Lower leg skin (tissue), 4 donors: ENCODE data around the gene TRAF2. TPM values are rescaled to one million over a fixed set of nuclear protein-coding genes. Genes with fewer than 3 reads are reported as not detected.

Experiments used
- DNase-seq, 2 donors: peaks; one replicate each; pipeline ENCODE4 v3.0.0-alpha.2; 2019; ENCODE audit warnings: low spot score in 2 of 2
- H3K4me3 ChIP-seq: fragments of 200-600 bp; sonication (generic); 2 replicates; pipeline ENCODE4 v1.5.1; 2017; ENCODE audit warnings: mild to moderate bottlenecking, low read depth; ENCODE audit not compliant: poor library complexity, severe bottlenecking
- POLR2A ChIP-seq, 2 donors: fragments of 450-650 bp; IDR thresholded peaks; one replicate each; pipeline ENCODE4 v1.6.1; 2016 to 2017; ENCODE audit warnings: antibody characterized with exemption in 2 of 2, mild to moderate bottlenecking in 1 of 2, moderate library complexity in 1 of 2
- WGBS, 2 donors: methylation state at CpG; one replicate each; pipeline ENCODE4 v1.1.5; 2018; 5-methylcytosine and 5-hydroxymethylcytosine counted together
- intact Hi-C: fragments of 100-400 bp; cut with DNase I; formaldehyde crosslinking; loops from one replicate; pipeline ENCODE4 v1.15.0; 2023; ENCODE audit warnings: low total_unique reads
- total RNA-seq, 4 donors: library from RNA; depleted of rRNA; stranded (reverse); fragments of >200 nt; gene quantifications; one replicate each; pipeline ENCODE4 v1.1.0, GENCODE V29; 2016
- TF ChIP-seq, protein P1 (sequence below), 3 donors: fragments of 450-650 bp; IDR thresholded peaks; one replicate each; pipeline ENCODE4 v1.5.1; 2016; ENCODE audit warnings: antibody characterized with exemption in 3 of 3, mild to moderate bottlenecking in 3 of 3, moderate library complexity in 2 of 3

Gene TRAF2
- total RNA-seq, 4 donors from 2014 or later: 13.2 to 16.7 (median 15.8) TPM

DNA sequence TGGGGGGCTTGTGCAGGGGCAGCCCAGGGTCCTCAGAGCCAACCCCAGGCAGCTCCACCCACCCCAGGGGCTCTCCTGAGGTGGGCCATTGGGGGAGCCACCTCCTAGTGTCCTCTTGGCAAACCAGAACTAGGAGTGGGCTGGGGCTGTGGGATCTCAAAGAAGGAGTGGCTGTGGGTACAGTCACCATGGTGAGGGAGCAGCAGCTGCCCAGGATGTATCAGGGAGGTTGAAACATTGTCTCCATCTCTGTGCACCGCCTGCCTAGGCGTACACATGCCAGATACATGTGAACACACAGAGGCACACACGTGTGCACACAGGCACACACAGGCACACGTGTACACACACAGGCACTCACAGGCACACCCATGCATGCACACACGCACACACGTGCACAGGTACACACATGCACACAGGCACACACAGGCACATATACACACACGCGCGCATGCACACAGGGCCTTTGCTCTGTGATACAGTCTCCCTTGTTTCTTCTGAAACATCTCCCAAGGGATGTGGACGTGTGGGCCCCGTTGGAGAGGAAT is 76.5 kb downstream of the TRAF2 start:
- intact Hi-C loops: no loop called here
- no peak for TF ChIP-seq POLR2A (IDR thresholded peaks at IDR 0.05)
- TF ChIP-seq, protein P1, sequence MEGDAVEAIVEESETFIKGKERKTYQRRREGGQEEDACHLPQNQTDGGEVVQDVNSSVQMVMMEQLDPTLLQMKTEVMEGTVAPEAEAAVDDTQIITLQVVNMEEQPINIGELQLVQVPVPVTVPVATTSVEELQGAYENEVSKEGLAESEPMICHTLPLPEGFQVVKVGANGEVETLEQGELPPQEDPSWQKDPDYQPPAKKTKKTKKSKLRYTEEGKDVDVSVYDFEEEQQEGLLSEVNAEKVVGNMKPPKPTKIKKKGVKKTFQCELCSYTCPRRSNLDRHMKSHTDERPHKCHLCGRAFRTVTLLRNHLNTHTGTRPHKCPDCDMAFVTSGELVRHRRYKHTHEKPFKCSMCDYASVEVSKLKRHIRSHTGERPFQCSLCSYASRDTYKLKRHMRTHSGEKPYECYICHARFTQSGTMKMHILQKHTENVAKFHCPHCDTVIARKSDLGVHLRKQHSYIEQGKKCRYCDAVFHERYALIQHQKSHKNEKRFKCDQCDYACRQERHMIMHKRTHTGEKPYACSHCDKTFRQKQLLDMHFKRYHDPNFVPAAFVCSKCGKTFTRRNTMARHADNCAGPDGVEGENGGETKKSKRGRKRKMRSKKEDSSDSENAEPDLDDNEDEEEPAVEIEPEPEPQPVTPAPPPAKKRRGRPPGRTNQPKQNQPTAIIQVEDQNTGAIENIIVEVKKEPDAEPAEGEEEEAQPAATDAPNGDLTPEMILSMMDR (IDR thresholded peaks at IDR 0.05): no peak
- no peak overlapping the region for H3K4me3 ChIP-seq
- WGBS, 2 donors: 80 to 85% methylated on average over 10 to 11 of the region's 11 CpGs
- DNase-seq: no peak

DNA sequence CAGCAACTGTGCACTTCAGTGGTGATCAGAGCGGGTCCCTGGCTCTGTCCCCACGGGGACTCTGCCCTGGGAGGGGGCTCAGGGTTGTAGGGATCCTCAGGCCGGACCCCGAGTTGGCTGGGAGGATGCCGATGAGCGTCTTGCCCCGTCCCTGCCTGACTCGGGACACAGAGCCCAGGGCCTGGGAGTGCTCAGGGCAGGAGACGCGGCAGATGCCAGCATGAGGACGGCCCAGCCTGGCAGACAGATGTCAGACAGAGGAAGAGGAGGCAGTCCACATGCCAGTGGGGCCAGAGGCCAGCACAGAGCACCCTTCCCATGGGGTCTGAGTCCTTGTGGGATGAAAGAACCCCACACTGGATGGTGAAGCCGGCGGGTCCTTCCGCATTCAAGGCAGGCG is 77.0 kb downstream of the TRAF2 start:
- H3K4me3 ChIP-seq: no peak overlapping the region
- DNase-seq: no peak
- TF ChIP-seq POLR2A (IDR thresholded peaks at IDR 0.05): no peak
- TF ChIP-seq, protein P1 (IDR thresholded peaks at IDR 0.05): no peak
- WGBS, 2 donors: 78 to 83% methylated on average over 11 to 15 of the region's 15 CpGs
- intact Hi-C loops: no loop called here

DNA sequence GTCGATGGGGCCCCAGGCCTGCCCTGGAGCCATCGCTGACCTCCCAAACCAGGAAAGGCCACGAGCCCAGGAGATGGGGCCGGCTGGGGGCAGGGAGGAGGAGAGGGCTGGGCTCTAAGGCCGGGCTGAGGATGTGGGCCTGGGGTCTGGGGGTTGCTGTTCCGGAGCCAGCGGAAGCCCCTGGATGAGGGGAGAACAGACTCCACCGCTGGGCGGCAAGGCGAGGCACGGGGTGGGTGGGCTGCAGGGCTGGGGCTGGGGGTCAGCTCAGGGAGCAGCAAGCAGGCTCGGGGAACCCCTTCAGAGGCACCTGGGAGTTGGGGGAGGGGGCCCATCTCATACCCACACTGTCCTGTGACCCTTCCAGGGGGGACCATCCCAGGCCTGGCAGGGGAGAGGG is 77.4 kb downstream of the TRAF2 start:
- intact Hi-C loops: no loop called here
- H3K4me3 ChIP-seq: no peak overlapping the region
- no peak for DNase-seq
- TF ChIP-seq, protein P1 (IDR thresholded peaks at IDR 0.05): no peak
- no peak for TF ChIP-seq POLR2A (IDR thresholded peaks at IDR 0.05)
- 88 to 95% methylated on average over 11 of the region's 12 CpGs for WGBS, 2 donors

DNA sequence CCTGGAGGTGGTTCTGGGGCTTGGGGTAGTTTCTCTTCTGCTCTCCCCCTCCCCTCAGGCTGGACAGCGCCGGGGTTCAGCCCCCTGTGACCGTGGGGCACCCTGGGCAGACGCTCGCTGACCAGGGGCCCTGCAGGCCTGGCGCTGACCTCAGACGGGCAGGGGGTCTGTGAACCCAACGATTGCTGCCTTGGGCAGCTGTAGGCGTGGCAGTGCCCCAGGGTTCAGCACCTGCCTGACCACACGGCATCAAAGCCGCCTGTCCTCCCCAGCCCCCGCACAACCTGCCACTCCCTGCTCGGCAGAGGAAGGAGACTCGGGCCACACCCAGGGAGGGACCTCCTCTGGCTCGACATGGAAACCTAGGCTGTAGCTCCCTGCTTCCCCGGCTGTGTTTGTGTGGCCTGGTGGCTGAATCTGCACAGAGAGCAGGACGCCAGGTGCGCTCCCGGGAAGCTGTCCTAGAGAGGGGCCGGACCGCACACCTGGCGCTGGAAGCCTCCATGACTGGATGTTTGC is 77.9 kb downstream of the TRAF2 start:
- WGBS, 2 donors: 47% methylated on average over 12 to 16 of the region's 22 CpGs
- no peak overlapping the region for H3K4me3 ChIP-seq
- DNase-seq: no peak
- intact Hi-C loops: no loop called here
- TF ChIP-seq, protein P1 (IDR thresholded peaks at IDR 0.05): no peak
- no peak for TF ChIP-seq POLR2A (IDR thresholded peaks at IDR 0.05)

DNA sequence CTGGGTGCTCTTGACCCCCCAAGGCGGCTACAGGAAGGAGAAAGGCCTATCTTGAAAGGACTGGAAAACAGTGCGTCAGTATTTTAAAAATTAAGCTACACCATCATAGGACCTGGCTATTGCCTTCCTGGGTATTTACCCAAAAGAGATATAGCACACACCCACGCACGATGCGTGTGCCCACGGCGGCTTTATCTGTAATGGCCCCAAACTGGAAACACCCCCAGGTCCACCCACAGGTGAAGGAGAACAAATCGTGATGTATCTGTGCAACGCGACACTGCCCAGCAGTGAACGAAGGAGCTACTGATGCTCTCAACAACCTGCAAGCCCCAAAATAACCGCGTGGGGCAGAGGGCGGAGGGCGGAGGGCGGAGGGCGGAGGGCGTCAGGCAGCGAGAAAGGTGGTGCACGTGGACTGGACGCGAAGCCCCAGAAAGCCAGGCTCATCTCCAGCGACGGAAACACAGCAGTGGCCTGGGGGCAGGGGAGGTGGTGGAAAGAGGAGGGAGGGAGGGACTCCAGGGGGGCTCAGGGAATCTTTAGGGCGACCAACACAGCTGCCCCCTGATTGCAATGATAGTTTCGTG is 78.6 kb downstream of the TRAF2 start:
- intact Hi-C loops: no loop called here
- WGBS, 2 donors: 86 to 88% methylated on average over 26 of the region's 26 CpGs
- TF ChIP-seq, protein P1 (IDR thresholded peaks at IDR 0.05): no peak
- TF ChIP-seq POLR2A (IDR thresholded peaks at IDR 0.05): no peak
- DNase-seq: no peak
- no peak overlapping the region for H3K4me3 ChIP-seq
